Endothelial cell of umbilical vein (primary cell): ENCODE data around the gene KLF3. TPM values are rescaled to one million over a fixed set of nuclear protein-coding genes. Genes with fewer than 3 reads are reported as not detected.

ENCODE experiments used
- BruUV-seq: library from RNA; stranded (reverse); fragments of 400-500 nt; replicated peaks from 2 replicates; lab custom pipeline; 2021; lab: Mats Ljungman, UMichigan
- CTCF ChIA-PET: fragments of 300-600, 350-600 bp; sonication (Branson Sonifier 250); formaldehyde crosslinking; loops from one replicate; lab custom pipeline; 2021; ENCODE audit warnings: antibody characterized with exemption, inconsistent platforms; lab: Charles Lee
- POLR2A ChIA-PET: fragments of 300-600, 350-600 bp; sonication (Branson Sonifier 250); formaldehyde crosslinking; loops from one replicate; lab custom pipeline; 2021; ENCODE audit warnings: antibody characterized with exemption, inconsistent platforms; lab: Charles Lee
- DNase-seq: peaks from one replicate; pipeline ENCODE4 v3.0.0-alpha.2; 2011; ENCODE audit warnings: low read depth, low spot score
- FAIRE-seq: peaks from 2 replicates; lab custom pipeline; 2011; peaks lifted over from hg19 to GRCh38; lab: Jason Lieb, UNC
- H2AFZ ChIP-seq: 2 replicates; pipeline ENCODE4 v1.6.0; 2012; ENCODE audit warnings: low read depth, low read length, control low read depth, inconsistent platforms
- H3K27ac ChIP-seq: 2 replicates; pipeline ENCODE4 v1.5.1; 2011; ENCODE audit warnings: low read depth, mild to moderate bottlenecking, control low read depth, low read length, moderate library complexity; ENCODE audit not compliant: insufficient read depth
- H3K27me3 ChIP-seq, 2 experiments: 2 replicates each; pipeline versions ENCODE4 v1.6.0 to v1.6.1; 2011; ENCODE audit warnings: low read length in 2 of 2, mixed read lengths in 1 of 2; ENCODE audit not compliant: control insufficient read depth in 2 of 2, insufficient read depth in 2 of 2
- H3K36me3 ChIP-seq, 2 experiments: 2 replicates in 1 of 2; 3 replicates in 1 of 2; pipeline ENCODE4 v1.5.1; 2011; ENCODE audit warnings: low read length in 2 of 2, mild to moderate bottlenecking in 1 of 2, moderate library complexity in 1 of 2; ENCODE audit not compliant: control insufficient read depth in 2 of 2, insufficient read depth in 2 of 2; ENCODE audit errors: extremely low read depth in 1 of 2
- H3K4me1 ChIP-seq: 3 replicates; pipeline ENCODE4 v1.5.1; 2011; ENCODE audit warnings: mild to moderate bottlenecking, low read length; ENCODE audit not compliant: control insufficient read depth, insufficient read depth; ENCODE audit errors: extremely low read depth
- H3K4me2 ChIP-seq: 2 replicates; pipeline ENCODE4 v1.6.1; 2011; ENCODE audit warnings: low read length, control low read depth, mixed read lengths; ENCODE audit not compliant: insufficient read depth
- H3K4me3 ChIP-seq, 3 experiments: fragments of 200-600 bp in 1 of 3; sonication (generic), shearing (Covaris generic) in 1 of 3; replicated peaks in 1 of 3; 2 replicates each; pipeline ENCODE4 v1.5.1; 2011 to 2016; ENCODE audit warnings: control low read depth in 3 of 3, low read length in 3 of 3, mild to moderate bottlenecking in 2 of 3, inconsistent platforms in 1 of 3, low read depth in 1 of 3, moderate library complexity in 1 of 3; ENCODE audit not compliant: insufficient read depth in 1 of 3
- H3K79me2 ChIP-seq: 2 replicates; pipeline ENCODE4 v1.6.0; 2012; ENCODE audit warnings: low read length, inconsistent platforms; ENCODE audit not compliant: control insufficient read depth, insufficient read depth
- H3K9ac ChIP-seq: replicated peaks from 2 replicates; pipeline ENCODE3; 2011; ENCODE audit warnings: low read length, control low read depth; ENCODE audit not compliant: insufficient read depth; ENCODE audit errors: extremely low read depth
- H3K9me1 ChIP-seq: replicated peaks from 3 replicates; pipeline ENCODE4 v1.6.0; 2011; ENCODE audit warnings: mild to moderate bottlenecking, low read length; ENCODE audit not compliant: control insufficient read depth, insufficient read depth; ENCODE audit errors: extremely low read depth
- H3K9me3 ChIP-seq: replicated peaks from 2 replicates; pipeline ENCODE4 v1.5.1; 2012; ENCODE audit warnings: low read length, inconsistent platforms; ENCODE audit not compliant: control insufficient read depth, insufficient read depth
- H4K20me1 ChIP-seq: replicated peaks from 2 replicates; pipeline ENCODE3; 2011; ENCODE audit warnings: mild to moderate bottlenecking, low read length; ENCODE audit not compliant: control insufficient read depth, insufficient read depth; ENCODE audit errors: extremely low read depth
- EZH2 ChIP-seq: IDR thresholded peaks from 2 replicates; pipeline ENCODE4 v1.6.1; 2012; ENCODE audit warnings: borderline replicate concordance, low read depth, mild to moderate bottlenecking, moderate library complexity, low read length, inconsistent platforms; ENCODE audit not compliant: severe bottlenecking
- FOS ChIP-seq: IDR thresholded peaks from 2 replicates; pipeline ENCODE4 v1.6.1; 2011; ENCODE audit warnings: mild to moderate bottlenecking, low read length, moderate library complexity, borderline replicate concordance; ENCODE audit not compliant: insufficient read depth
- GATA2 ChIP-seq: IDR thresholded peaks from 2 replicates; pipeline ENCODE4 v1.7.0; 2011; ENCODE audit warnings: low read depth, mild to moderate bottlenecking, moderate library complexity, mixed read lengths, low read length; ENCODE audit not compliant: insufficient read length, insufficient read depth
- JUN ChIP-seq: IDR thresholded peaks from 2 replicates; pipeline ENCODE4 v1.6.1; 2011; ENCODE audit warnings: borderline replicate concordance, low read depth; ENCODE audit not compliant: insufficient read length, insufficient read depth
- MYC ChIP-seq: IDR thresholded peaks from one replicate; pipeline ENCODE4 v1.6.1; 2011; ENCODE audit warnings: mild to moderate bottlenecking, low read depth, low read length
- POLR2A ChIP-seq: IDR thresholded peaks from 2 replicates; pipeline ENCODE4 v1.6.1; 2012; ENCODE audit warnings: low read depth, mild to moderate bottlenecking, control low read depth, low read length
- POLR2AphosphoS5 ChIP-seq: IDR thresholded peaks from 2 replicates; pipeline ENCODE4 v1.6.1; 2012; ENCODE audit warnings: low read depth, mild to moderate bottlenecking, control low read depth, low read length, moderate library complexity; ENCODE audit not compliant: insufficient read depth
- dilution Hi-C: fragments of 300-500 bp; cut with MboI; formaldehyde crosslinking; loops from one replicate; pipeline ENCODE4 v1.15.0; 2019; ENCODE audit warnings: low sequenced_read_pairs; ENCODE audit not compliant: extremely low pct_ligation_motif_present
- intact Hi-C: fragments of 100-400 bp; cut with micrococcal nuclease; formaldehyde crosslinking; loops from one replicate; pipeline ENCODE4 v1.10.0; 2022
- polyA plus RNA-seq, 4 experiments: library from polyadenylated mRNA; depleted of rRNA in 3 of 4; stranded (reverse) in 3 of 4; unstranded in 1 of 4; fragments of >200 nt; gene quantifications; 2 replicates each; pipeline versions ENCODE4 v1.2.1 to v1.2.3, GENCODE V29; 2011 to 2012; ENCODE audit warnings: missing spikeins in 1 of 4
- total RNA-seq: library from RNA; stranded (reverse); gene quantifications from 2 replicates; pipeline ENCODE4 v1.2.3, GENCODE V29; 2021
- TF ChIP-seq, protein P1 (sequence below), 2 donors: IDR thresholded peaks; 1 replicate in 1 of 2; 2 replicates in 1 of 2; pipeline ENCODE4 v1.5.1; 2011; ENCODE audit warnings: low read length in 2 of 2, mild to moderate bottlenecking in 2 of 2, moderate library complexity in 2 of 2, control low read depth in 1 of 2, inconsistent platforms in 1 of 2, low read depth in 1 of 2; ENCODE audit not compliant: insufficient read depth in 1 of 2; ENCODE audit errors: extremely low read depth in 1 of 2
- TF ChIP-seq, protein P2 (sequence below): IDR thresholded peaks from 2 replicates; pipeline ENCODE4 v1.6.1; 2011; ENCODE audit not compliant: insufficient read depth, insufficient read length

The KLF3 gene
- total and polyA plus RNA-seq, 2 donors (not counting 3 experiments of a cell fraction or from before 2014, with no cell fraction given) = 27.7 to 50.5 TPM

DNA sequence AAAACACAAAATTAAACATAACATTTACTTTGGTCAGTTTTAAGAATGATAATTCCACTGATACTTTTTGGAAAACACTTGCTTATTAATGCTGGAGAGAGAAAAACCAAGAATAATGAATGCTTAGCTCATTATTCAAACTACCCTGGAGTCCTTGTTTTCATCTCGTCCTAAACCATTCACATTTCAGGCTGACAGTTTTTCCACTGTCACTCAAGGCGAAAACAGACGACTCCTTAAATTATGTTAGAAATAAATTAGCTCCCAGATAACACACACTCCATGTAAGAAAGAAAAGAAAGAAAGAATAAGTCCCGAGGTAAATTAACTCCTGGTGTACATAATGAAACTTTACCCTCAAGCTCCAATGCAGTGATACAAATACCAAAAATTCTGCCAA, 85.3 kb downstream of the KLF3 start:
- CTCF ChIA-PET = interaction anchor here (1.8 kb wide), 1 partner anchor 10 kb away, joined by 7 read pairs; no protein-coding TSS in a partner anchor
- Histone ChIP-seq H3K36me3 (no peaks in the 10 kb centered on the region), H2AFZ (no peak overlapping the region), H3K9me3 (no peaks in the 10 kb centered on the region), H3K4me3 (no peak overlapping the region), H4K20me1 (no peaks in the 10 kb centered on the region), H3K4me1 (peaks cover 7% of the 10 kb centered on the region), H3K27ac (no peak overlapping the region), H3K9me1 (no peaks in the 10 kb centered on the region), H3K9ac (no peak overlapping the region), H3K4me2 (no peak overlapping the region), H3K27me3 (no peaks in the 10 kb centered on the region), H3K79me2 (no peaks in the 10 kb centered on the region)
- dilution Hi-C loops (no loop called here), intact Hi-C loops (no loop called here)
- BruUV-seq = no TSS peak
- no peak for DNase-seq
- TF ChIP-seq EZH2 = no peak
- TF ChIP-seq POLR2AphosphoS5 = no peak
- no peak for TF ChIP-seq GATA2
- TF ChIP-seq, protein P1, sequence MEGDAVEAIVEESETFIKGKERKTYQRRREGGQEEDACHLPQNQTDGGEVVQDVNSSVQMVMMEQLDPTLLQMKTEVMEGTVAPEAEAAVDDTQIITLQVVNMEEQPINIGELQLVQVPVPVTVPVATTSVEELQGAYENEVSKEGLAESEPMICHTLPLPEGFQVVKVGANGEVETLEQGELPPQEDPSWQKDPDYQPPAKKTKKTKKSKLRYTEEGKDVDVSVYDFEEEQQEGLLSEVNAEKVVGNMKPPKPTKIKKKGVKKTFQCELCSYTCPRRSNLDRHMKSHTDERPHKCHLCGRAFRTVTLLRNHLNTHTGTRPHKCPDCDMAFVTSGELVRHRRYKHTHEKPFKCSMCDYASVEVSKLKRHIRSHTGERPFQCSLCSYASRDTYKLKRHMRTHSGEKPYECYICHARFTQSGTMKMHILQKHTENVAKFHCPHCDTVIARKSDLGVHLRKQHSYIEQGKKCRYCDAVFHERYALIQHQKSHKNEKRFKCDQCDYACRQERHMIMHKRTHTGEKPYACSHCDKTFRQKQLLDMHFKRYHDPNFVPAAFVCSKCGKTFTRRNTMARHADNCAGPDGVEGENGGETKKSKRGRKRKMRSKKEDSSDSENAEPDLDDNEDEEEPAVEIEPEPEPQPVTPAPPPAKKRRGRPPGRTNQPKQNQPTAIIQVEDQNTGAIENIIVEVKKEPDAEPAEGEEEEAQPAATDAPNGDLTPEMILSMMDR (IDR thresholded peaks at IDR 0.05; ENCODE audit: extremely low read depth in 1 of 2, insufficient read depth in 1 of 2, low read depth in 1 of 2, low read length in 2 of 2) = no peak
- TF ChIP-seq JUN = no peak
- TF ChIP-seq MYC = no peak
- TF ChIP-seq FOS = no peak
- TF ChIP-seq, protein P2, sequence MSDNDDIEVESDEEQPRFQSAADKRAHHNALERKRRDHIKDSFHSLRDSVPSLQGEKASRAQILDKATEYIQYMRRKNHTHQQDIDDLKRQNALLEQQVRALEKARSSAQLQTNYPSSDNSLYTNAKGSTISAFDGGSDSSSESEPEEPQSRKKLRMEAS = no peak
- no peak for TF ChIP-seq POLR2A
- FAIRE-seq = no peak
- POLR2A ChIA-PET = no interaction called here

Other genes starting within 250 kb of the KLF3 start
- not detected in 2 replicates for gene TLR10, start 118.8 kb downstream of the KLF3 start, total RNA-seq
- gene TLR10, start 118.8 kb downstream of the KLF3 start, polyA plus RNA-seq = not detected in 2 replicates
- 2.7 and 4.6 TPM in 2 replicates for gene TLR1, start 140.6 kb downstream of the KLF3 start, total RNA-seq
- gene TLR1, start 140.6 kb downstream of the KLF3 start, polyA plus RNA-seq = 0.59 and 0.81 TPM in 2 replicates
- 1.1 and 1.7 TPM in 2 replicates for gene TLR6, start 192.6 kb downstream of the KLF3 start, total RNA-seq
- 0.16 and 0.19 TPM in 2 replicates for gene TLR6, start 192.6 kb downstream of the KLF3 start, polyA plus RNA-seq
- 99.2 and 101 TPM in 2 replicates for gene FAM114A1, start 203.6 kb downstream of the KLF3 start, total RNA-seq
- 91.8 and 118 TPM in 2 replicates for gene FAM114A1, start 203.6 kb downstream of the KLF3 start, polyA plus RNA-seq